ENCODE results near the gene ATRIP.

The ATRIP gene

GRCh38 chr3:48418651-48419050, 27.9 kb upstream of the ATRIP start:
- H3K4me1 ChIP-seq (ENCODE audit: control insufficient read depth, insufficient read depth, low read length) = no peaks in the 10 kb centered on the region

GRCh38 chr3:48419149-48419548, 27.4 kb upstream of the ATRIP start:
- Histone ChIP-seq H3K9ac (ENCODE audit: low read length) (no peak overlapping the region), H3K27me3 (replicated peaks; ENCODE audit: control insufficient read depth, insufficient read depth, low read length) (no peaks in the 10 kb centered on the region), H3K36me3 (ENCODE audit: control insufficient read depth, insufficient read depth, low read length, severe bottlenecking) (peaks cover 55% of the 10 kb centered on the region), H3K4me1 (ENCODE audit: control insufficient read depth, insufficient read depth, low read length) (no peaks in the 10 kb centered on the region), H3K4me3 (ENCODE audit: low read length) (no peak overlapping the region), H3K9me3 (ENCODE audit: control insufficient read depth, low read length) (no peaks in the 10 kb centered on the region)
- DNase-seq (ENCODE audit: low read depth) = no peak

More at GRCh38 chr3:48418651-48419050, 27.9 kb upstream of the ATRIP start:
- H3K4me3 ChIP-seq (ENCODE audit: low read length) = no peak overlapping the region
- no peak for DNase-seq (ENCODE audit: low read depth)
- H3K9me3 ChIP-seq (ENCODE audit: control insufficient read depth, low read length) = no peaks in the 10 kb centered on the region
- no peak overlapping the region for H3K9ac ChIP-seq (ENCODE audit: low read length)
- peaks cover 60% of the 10 kb centered on the region for H3K36me3 ChIP-seq (ENCODE audit: control insufficient read depth, insufficient read depth, low read length, severe bottlenecking)
- H3K27me3 ChIP-seq (replicated peaks; ENCODE audit: control insufficient read depth, insufficient read depth, low read length) = no peaks in the 10 kb centered on the region

DNA sequence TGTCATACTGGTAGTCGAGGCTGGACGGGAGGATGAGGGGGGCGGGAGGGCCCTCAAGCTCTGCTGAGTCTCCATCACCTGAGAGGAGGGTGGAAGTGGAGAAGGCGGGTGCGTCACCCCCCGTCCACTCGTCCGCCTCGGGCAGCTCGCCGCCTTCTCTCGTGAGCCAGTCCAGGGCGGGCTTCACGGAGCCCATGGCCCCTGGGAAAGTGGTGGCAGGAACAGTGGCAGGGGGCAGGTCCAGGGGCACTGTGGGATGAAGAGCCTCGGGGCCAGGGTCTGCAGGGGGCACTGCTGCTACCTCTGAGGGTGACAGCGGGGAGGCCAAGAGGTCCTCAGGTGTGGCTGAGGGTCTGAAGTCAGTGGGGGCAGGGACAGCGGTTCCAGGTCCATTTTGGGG, 26.9 kb upstream of the ATRIP start:
- no peaks in the 10 kb centered on the region for H3K9me3 ChIP-seq (ENCODE audit: control insufficient read depth, low read length)
- no peaks in the 10 kb centered on the region for H3K4me1 ChIP-seq (ENCODE audit: control insufficient read depth, insufficient read depth, low read length)
- H3K36me3 ChIP-seq (ENCODE audit: control insufficient read depth, insufficient read depth, low read length, severe bottlenecking) = peaks cover 51% of the 10 kb centered on the region
- no peak overlapping the region for H3K4me3 ChIP-seq (ENCODE audit: low read length)
- no peak overlapping the region for H3K9ac ChIP-seq (ENCODE audit: low read length)
- H3K27me3 ChIP-seq (replicated peaks; ENCODE audit: control insufficient read depth, insufficient read depth, low read length) = no peaks in the 10 kb centered on the region
- no peak for DNase-seq (ENCODE audit: low read depth)

GRCh38 chr3:48420561-48420960, 26.0 kb upstream of the ATRIP start:
- Histone ChIP-seq H3K27me3 (replicated peaks; ENCODE audit: control insufficient read depth, insufficient read depth, low read length) (no peaks in the 10 kb centered on the region), H3K4me3 (ENCODE audit: low read length) (no peak overlapping the region), H3K4me1 (ENCODE audit: control insufficient read depth, insufficient read depth, low read length) (peaks cover 4% of the 10 kb centered on the region), H3K36me3 (ENCODE audit: control insufficient read depth, insufficient read depth, low read length, severe bottlenecking) (peaks cover 41% of the 10 kb centered on the region), H3K9me3 (ENCODE audit: control insufficient read depth, low read length) (no peaks in the 10 kb centered on the region), H3K9ac (ENCODE audit: low read length) (no peak overlapping the region)
- no peak for DNase-seq (ENCODE audit: low read depth)

DNA sequence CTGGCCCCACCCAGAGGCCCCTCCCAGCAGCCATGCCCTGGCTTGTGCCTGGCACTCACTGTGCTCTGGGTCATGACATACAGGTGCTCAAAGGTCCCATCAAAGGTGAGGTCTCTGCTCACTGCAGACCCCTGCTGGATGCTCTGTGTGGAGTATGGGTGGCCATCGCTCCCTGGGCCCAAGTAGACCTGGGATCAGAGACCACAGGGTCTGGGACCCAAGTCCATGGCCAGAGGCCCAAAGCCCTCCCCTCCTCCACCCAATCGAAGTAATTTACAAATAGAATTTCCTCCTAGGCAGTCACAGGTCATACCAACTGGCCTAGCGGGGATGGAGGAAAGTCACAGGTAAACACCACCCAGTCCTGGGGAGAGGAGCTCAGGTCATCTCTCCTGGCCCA, 24.3 kb upstream of the ATRIP start:
- Histone ChIP-seq H3K4me3 (ENCODE audit: low read length) (no peak overlapping the region), H3K9ac (ENCODE audit: low read length) (no peak overlapping the region), H3K9me3 (ENCODE audit: control insufficient read depth, low read length) (no peaks in the 10 kb centered on the region), H3K36me3 (ENCODE audit: control insufficient read depth, insufficient read depth, low read length, severe bottlenecking) (peaks cover 26% of the 10 kb centered on the region), H3K4me1 (ENCODE audit: control insufficient read depth, insufficient read depth, low read length) (peaks cover 21% of the 10 kb centered on the region), H3K27me3 (replicated peaks; ENCODE audit: control insufficient read depth, insufficient read depth, low read length) (no peaks in the 10 kb centered on the region)
- DNase-seq (ENCODE audit: low read depth) = no peak

- Histone ChIP-seq H3K4me3 (ENCODE audit: low read length) (no peak overlapping the region), H3K27me3 (replicated peaks; ENCODE audit: control insufficient read depth, insufficient read depth, low read length) (no peaks in the 10 kb centered on the region), H3K9me3 (ENCODE audit: control insufficient read depth, low read length) (no peaks in the 10 kb centered on the region), H3K36me3 (ENCODE audit: control insufficient read depth, insufficient read depth, low read length, severe bottlenecking) (peaks cover 22% of the 10 kb centered on the region), H3K9ac (ENCODE audit: low read length) (no peak overlapping the region), H3K4me1 (ENCODE audit: control insufficient read depth, insufficient read depth, low read length) (peaks cover 25% of the 10 kb centered on the region)
- DNase-seq (ENCODE audit: low read depth) = no peak
These were observed 23.9 kb upstream of the ATRIP start for GRCh38 chr3:48422681-48423080.

DNA sequence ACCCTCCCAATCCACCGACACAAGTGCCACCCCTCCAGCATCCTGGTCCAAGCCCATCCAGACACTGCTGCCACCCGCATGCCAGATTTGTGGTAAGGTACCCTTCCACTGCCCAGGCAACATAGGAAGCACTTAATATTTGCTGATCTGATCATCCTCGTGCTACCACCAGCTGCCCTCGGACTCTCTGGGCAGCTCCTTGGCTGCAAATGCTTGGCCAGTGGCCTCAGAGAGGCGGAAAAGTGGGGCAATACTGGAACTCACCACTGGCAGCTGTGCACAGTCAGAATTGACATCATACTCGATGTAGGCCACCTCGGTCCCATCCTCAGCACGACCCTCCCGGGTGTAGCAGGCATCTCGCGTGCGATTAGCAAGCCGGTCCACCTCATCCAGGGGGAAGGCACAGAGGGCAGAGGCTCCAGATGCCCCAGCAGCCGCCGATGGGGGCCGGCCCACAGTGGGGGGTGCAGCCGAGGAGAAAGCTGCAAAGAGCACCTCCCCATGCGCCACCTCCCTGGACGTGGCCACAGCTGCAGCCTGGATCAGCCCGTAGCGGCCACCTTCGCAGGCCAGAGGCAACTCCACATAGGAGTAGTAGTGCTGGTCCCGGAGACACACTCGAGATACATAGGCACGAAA, 23.2 kb upstream of the ATRIP start:
- Histone ChIP-seq H3K36me3 (ENCODE audit: control insufficient read depth, insufficient read depth, low read length, severe bottlenecking) (peaks cover 16% of the 10 kb centered on the region), H3K27me3 (replicated peaks; ENCODE audit: control insufficient read depth, insufficient read depth, low read length) (no peaks in the 10 kb centered on the region), H3K9ac (ENCODE audit: low read length) (no peak overlapping the region), H3K4me1 (ENCODE audit: control insufficient read depth, insufficient read depth, low read length) (peaks cover 32% of the 10 kb centered on the region), H3K9me3 (ENCODE audit: control insufficient read depth, low read length) (no peaks in the 10 kb centered on the region), H3K4me3 (ENCODE audit: low read length) (no peak overlapping the region)
- no peak for DNase-seq (ENCODE audit: low read depth)

- Histone ChIP-seq H3K4me1 (ENCODE audit: control insufficient read depth, insufficient read depth, low read length) (peaks cover 33% of the 10 kb centered on the region), H3K9me3 (ENCODE audit: control insufficient read depth, low read length) (no peaks in the 10 kb centered on the region), H3K4me3 (ENCODE audit: low read length) (no peak overlapping the region), H3K27me3 (replicated peaks; ENCODE audit: control insufficient read depth, insufficient read depth, low read length) (no peaks in the 10 kb centered on the region), H3K36me3 (ENCODE audit: control insufficient read depth, insufficient read depth, low read length, severe bottlenecking) (peaks cover 9% of the 10 kb centered on the region), H3K9ac (ENCODE audit: low read length) (no peak overlapping the region)
- DNase-seq (ENCODE audit: low read depth) = no peak
These were observed 22.4 kb upstream of the ATRIP start for GRCh38 chr3:48423883-48424695.

DNA sequence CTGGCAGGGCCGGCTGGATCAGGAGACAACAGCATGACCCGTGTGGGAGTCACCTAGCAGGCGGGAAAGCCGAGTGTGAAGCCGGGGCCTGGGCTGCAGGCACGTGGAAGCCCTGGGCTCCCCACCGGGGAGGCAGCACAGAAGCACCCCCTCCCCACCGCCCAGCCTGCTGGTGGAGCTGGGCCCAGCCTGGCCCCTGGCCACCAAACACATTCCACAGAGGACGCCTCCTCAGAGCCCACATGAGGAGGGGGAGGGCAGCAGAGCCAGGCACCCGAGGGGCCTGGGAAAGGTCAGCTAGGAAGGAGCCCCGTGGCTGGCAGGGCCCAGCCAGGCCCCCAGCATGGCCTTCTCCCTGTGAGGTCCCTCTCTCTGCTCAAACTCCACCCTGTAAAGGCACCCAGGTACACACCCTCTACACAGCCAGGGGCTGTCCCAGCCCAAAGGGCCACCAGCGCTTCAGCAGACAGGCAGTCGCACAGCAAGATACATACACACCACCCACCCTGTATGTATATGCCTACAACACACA, 21.2 kb upstream of the ATRIP start:
- no peaks in the 10 kb centered on the region for H3K27me3 ChIP-seq (replicated peaks; ENCODE audit: control insufficient read depth, insufficient read depth, low read length)
- no peaks in the 10 kb centered on the region for H3K9me3 ChIP-seq (ENCODE audit: control insufficient read depth, low read length)
- H3K4me1 ChIP-seq (ENCODE audit: control insufficient read depth, insufficient read depth, low read length) = peaks cover 37% of the 10 kb centered on the region
- H3K36me3 ChIP-seq (ENCODE audit: control insufficient read depth, insufficient read depth, low read length, severe bottlenecking) = peaks cover 4% of the 10 kb centered on the region
- DNase-seq (ENCODE audit: low read depth) = no peak
- H3K9ac ChIP-seq (ENCODE audit: low read length) = peak overlapping the region; percentile 40
- H3K4me3 ChIP-seq (ENCODE audit: low read length) = no peak overlapping the region

- Histone ChIP-seq H3K4me3 (ENCODE audit: low read length) (peak overlapping the region; percentile 82), H3K27me3 (replicated peaks; ENCODE audit: control insufficient read depth, insufficient read depth, low read length) (no peaks in the 10 kb centered on the region), H3K9ac (ENCODE audit: low read length) (peak overlapping the region; percentile 43), H3K9me3 (ENCODE audit: control insufficient read depth, low read length) (no peaks in the 10 kb centered on the region), H3K36me3 (ENCODE audit: control insufficient read depth, insufficient read depth, low read length, severe bottlenecking) (no peaks in the 10 kb centered on the region), H3K4me1 (ENCODE audit: control insufficient read depth, insufficient read depth, low read length) (peaks cover 38% of the 10 kb centered on the region)
- no peak for DNase-seq (ENCODE audit: low read depth)
These were observed 20.1 kb upstream of the ATRIP start for GRCh38 chr3:48426401-48426909.

DNA sequence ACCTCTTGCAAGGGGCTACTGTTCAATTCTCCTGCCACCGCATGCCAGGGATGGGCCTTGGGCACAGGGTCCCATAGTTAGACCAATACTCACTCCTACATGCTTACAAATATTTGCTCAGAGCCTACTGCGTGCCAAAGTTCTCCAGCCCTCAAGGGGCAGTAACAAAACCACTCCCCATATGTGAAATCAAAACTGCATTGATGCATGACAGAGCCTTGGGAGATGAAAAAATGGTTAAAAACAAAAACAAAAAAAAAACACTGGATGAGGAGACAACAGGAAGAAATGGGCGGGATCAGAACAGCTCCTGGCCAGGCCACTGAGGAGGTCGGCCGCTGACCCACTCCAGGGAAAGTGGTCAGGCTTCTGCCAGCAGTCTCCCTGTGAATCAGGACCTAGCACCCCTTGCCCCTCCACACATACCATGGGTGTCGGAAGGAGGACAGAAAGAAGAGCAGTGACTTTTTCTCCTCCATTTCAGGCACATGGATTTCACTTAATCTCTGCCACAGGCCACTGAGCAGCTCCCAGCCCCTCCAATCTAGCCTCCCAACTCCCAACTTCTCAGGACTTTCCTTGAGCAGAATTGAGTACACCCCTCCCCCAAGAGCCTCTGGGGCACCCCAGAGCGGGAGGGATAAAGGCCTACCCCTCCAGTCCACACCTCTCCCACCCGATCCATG, 19.4 kb upstream of the ATRIP start:
- Histone ChIP-seq H3K9me3 (ENCODE audit: control insufficient read depth, low read length) (no peaks in the 10 kb centered on the region), H3K36me3 (ENCODE audit: control insufficient read depth, insufficient read depth, low read length, severe bottlenecking) (no peaks in the 10 kb centered on the region), H3K4me3 (ENCODE audit: low read length) (peak overlapping the region; percentile 82), H3K27me3 (replicated peaks; ENCODE audit: control insufficient read depth, insufficient read depth, low read length) (no peaks in the 10 kb centered on the region), H3K9ac (ENCODE audit: low read length) (peak overlapping the region; percentile 80), H3K4me1 (ENCODE audit: control insufficient read depth, insufficient read depth, low read length) (peaks cover 38% of the 10 kb centered on the region)
- peak; percentile 61 for DNase-seq (ENCODE audit: low read depth)

Data from adipocyte (in vitro differentiated cells).